Pulmonary artery endothelial cell (primary cell): Measurements from ENCODE around the gene MINPP1. TPM values are rescaled to one million over a fixed set of nuclear protein-coding genes. Genes with fewer than 3 reads are reported as not detected.
"Not testable (repeated sequence)": the region's sequence is repeated elsewhere in the genome, so short reads cannot be mapped to it uniquely, and the experiment has no call there.

Experiments used
- DNase-seq: peaks from one replicate; pipeline ENCODE4 v3.0.0-alpha.2; 2011; ENCODE audit warnings: low read depth, low spot score
- total RNA-seq: library from RNA; depleted of rRNA; stranded (reverse); fragments of >200 nt; gene quantifications from 2 replicates; pipeline ENCODE4 v1.2.3, GENCODE V29; 2014

Gene MINPP1
- 26.3 and 36.2 TPM in 2 replicates for total RNA-seq

GRCh38 chr10:87504640-87505365 is at the start of gene MINPP1:
MINPP1 (plus strand) TSS chr10:87504893; CDS start chr10:87504916, 23 bp downstream.
- peak; percentile 11 for DNase-seq

- DNase-seq, result not testable (repeated sequence)
Measured at GRCh38 chr10:87456586-87457220, 48.0 kb upstream of the MINPP1 start.

GRCh38 chr10:87461751-87462150 is 42.9 kb upstream of the MINPP1 start:
- DNase-seq, result not testable (repeated sequence)

- DNase-seq, result not testable (repeated sequence)
Measured at GRCh38 chr10:87466849-87467248, 37.8 kb upstream of the MINPP1 start.

- not testable (repeated sequence) for DNase-seq
Measured at GRCh38 chr10:87488733-87489132, 16.0 kb upstream of the MINPP1 start.

- DNase-seq, result not testable (repeated sequence)
Measured at GRCh38 chr10:87490285-87490684, 14.4 kb upstream of the MINPP1 start.

GRCh38 chr10:87492450-87492849 is 12.2 kb upstream of the MINPP1 start:
- not testable (repeated sequence) for DNase-seq

GRCh38 chr10:87495446-87495845 is 9.2 kb upstream of the MINPP1 start:
- not testable (repeated sequence) for DNase-seq

GRCh38 chr10:87497386-87497785 is 7.3 kb upstream of the MINPP1 start:
- not testable (repeated sequence) for DNase-seq

GRCh38 chr10:87498106-87498789 is 6.4 kb upstream of the MINPP1 start:
- DNase-seq, result not testable (repeated sequence)

- no peak for DNase-seq
Measured at GRCh38 chr10:87500646-87501048, 4.0 kb upstream of the MINPP1 start.

GRCh38 chr10:87503401-87503800 is 1.3 kb upstream of the MINPP1 start:
- DNase-seq, result no peak

- DNase-seq, result no peak
Measured at GRCh38 chr10:87503886-87504285, 807 bp upstream of the MINPP1 start.

GRCh38 chr10:87504307-87504639 is 420 bp upstream of the MINPP1 start:
- DNase-seq, result no peak

- DNase-seq, result peak; percentile 13
Measured at GRCh38 chr10:87505366-87506111, 846 bp downstream of the MINPP1 start.

GRCh38 chr10:87506956-87507355 is 2.3 kb downstream of the MINPP1 start:
- DNase-seq, result no peak

- DNase-seq, result no peak
Measured at GRCh38 chr10:87507879-87508483, 3.3 kb downstream of the MINPP1 start.

- DNase-seq, result no peak
Measured at GRCh38 chr10:87508837-87509236, 4.1 kb downstream of the MINPP1 start.

GRCh38 chr10:87510025-87510424 is 5.3 kb downstream of the MINPP1 start:
- no peak for DNase-seq

- no peak for DNase-seq
Measured at GRCh38 chr10:87511526-87511925, 6.8 kb downstream of the MINPP1 start.

GRCh38 chr10:87518937-87519336 is 14.2 kb downstream of the MINPP1 start:
- no peak for DNase-seq
